ENCODE results near the gene SMTN. TPM values are rescaled to one million over a fixed set of nuclear protein-coding genes. Genes with fewer than 3 reads are reported as not detected.
"Not testable (repeated sequence)": the region's sequence is repeated elsewhere in the genome, so short reads cannot be mapped to it uniquely, and the experiment has no call there.

The SMTN gene
- total RNA-seq, 1 donor from 2014 or later = 327 TPM

GRCh38 chr22:31090217-31091085 is 9.3 kb downstream of the SMTN start:
- DNase-seq (ENCODE audit: low spot score) = peak; percentile 78

GRCh38 chr22:31091106-31091975 is 10.2 kb downstream of the SMTN start:
- peak; percentile 72 for DNase-seq (ENCODE audit: low spot score)

GRCh38 chr22:31092161-31092560 is 11.0 kb downstream of the SMTN start:
- DNase-seq (ENCODE audit: low spot score) = no peak

DNA sequence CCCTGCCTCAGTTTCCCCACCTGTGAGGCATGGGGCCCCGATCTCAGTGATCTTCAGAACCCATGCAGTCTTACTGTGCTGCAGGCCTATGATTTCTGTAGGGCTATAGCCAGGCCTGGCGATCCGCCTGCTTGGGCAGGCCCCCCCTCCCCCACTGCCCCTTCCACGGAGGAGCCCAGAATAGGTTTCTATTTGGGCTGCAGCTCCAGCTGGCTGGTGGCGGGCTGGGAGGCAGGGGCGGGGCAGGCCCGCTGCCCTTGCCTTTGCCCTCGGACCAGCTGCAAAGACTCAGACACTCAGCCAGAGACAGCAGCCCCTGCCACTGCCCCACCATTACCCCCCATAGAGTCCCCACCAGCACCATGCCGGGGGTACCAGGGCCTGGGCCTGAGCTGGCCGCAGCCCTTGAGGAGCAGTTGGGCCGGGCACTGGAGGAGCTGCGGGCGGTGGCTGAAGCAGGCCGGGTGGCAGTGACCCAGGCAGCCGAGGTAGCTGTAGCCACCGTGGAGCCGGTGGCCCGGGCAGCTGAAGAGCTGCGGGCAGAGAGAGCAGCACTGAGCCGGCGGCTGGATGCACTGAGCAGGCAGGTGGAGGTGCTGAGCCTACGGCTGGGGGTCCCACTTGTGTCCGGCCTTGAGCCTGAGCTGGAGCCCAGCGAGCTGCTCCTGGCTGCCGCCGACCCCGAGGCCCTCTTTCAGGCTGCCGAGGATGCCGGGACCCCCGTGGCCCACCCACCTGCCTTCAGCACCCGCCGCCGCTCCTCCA is 12.2 kb downstream of the SMTN start:
- peak; percentile 76 for DNase-seq (ENCODE audit: low spot score)

- peak; percentile 52 for DNase-seq (ENCODE audit: low spot score)
Observed at GRCh38 chr22:31094021-31094551, 13.0 kb downstream of the SMTN start.

DNA sequence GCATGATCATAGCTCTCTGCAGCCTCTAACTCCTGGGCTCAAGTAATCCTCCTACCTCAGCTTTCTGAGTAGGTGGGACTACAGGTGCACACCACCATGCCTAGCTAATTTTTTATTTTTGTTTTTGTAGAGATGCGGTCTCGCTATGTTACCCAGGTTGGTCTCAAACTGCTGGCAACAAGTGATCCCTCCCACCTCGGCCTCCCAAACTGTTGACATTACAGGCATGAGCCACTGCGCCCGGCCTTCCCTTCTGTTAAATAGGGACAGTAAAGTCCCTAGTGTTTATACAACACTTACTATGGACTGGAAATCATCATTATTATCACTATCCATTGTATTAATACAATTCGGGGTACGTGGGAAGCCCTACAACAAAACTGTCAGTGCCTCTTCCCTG is 13.6 kb downstream of the SMTN start:
- DNase-seq (ENCODE audit: low spot score) = no peak

- no peak for DNase-seq (ENCODE audit: low spot score)
Observed at GRCh38 chr22:31095637-31096249, 14.6 kb downstream of the SMTN start.

- DNase-seq (ENCODE audit: low spot score) = peak; percentile 43
Observed at GRCh38 chr22:31096657-31097279, 15.7 kb downstream of the SMTN start.

- not testable (repeated sequence) for DNase-seq (ENCODE audit: low spot score)
Observed at GRCh38 chr22:31097539-31097938, 16.4 kb downstream of the SMTN start.

DNA sequence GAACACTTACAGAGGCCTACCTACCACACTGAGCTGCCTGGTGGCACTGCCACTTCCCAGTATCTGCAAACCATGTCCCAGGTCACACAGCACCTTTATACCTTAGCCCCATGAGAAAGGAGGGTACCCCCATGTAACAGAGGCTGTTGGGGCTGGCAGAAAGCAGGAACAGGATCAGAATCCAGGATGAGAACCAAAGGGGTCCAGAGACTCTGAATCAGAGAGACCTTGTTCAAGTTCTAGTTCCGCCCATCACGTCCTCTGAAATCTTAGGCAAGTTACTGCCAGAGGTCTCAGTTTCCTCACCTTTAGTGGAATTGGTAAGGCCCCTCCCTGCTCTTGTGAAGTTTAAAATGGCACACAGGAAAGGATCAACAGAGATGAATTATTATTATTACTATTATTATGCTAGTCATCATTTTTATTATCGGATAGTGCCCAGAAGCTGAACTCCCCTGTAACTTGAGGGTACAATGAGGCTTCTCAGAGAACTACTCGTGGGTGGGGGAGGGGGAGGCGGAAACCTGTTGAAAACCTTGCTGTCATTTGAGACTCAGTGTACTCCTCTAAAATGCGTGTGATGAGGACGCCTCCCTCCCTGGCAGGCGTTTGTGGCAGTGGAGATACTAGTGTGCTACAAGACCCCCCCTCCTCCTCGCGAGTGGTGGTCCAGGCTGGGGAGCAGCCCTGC is 17.0 kb downstream of the SMTN start:
- DNase-seq (ENCODE audit: low spot score) = no peak

GRCh38 chr22:31098632-31099110 is 17.6 kb downstream of the SMTN start:
- DNase-seq (ENCODE audit: low spot score) = peak; percentile 53

DNA sequence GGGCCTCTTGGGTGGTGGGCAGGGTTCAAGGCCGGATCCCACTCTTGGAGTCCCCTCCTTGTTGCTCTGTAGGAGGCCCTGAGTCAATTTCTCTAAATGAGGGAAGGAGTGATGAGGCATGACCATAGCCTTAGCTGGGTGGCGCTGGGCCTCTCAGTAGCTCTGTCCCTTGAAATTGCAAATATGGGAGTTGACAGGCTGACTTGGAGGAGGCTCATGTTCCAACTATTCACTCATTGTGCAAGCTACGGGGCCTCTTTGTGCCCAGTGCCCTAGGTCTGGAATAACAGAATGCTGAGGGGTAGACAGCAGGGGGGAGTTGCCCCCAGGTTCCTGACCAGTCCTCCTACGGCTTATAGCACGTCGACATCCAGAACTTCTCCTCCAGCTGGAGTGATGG is 18.3 kb downstream of the SMTN start:
- DNase-seq (ENCODE audit: low spot score) = no peak

DNA sequence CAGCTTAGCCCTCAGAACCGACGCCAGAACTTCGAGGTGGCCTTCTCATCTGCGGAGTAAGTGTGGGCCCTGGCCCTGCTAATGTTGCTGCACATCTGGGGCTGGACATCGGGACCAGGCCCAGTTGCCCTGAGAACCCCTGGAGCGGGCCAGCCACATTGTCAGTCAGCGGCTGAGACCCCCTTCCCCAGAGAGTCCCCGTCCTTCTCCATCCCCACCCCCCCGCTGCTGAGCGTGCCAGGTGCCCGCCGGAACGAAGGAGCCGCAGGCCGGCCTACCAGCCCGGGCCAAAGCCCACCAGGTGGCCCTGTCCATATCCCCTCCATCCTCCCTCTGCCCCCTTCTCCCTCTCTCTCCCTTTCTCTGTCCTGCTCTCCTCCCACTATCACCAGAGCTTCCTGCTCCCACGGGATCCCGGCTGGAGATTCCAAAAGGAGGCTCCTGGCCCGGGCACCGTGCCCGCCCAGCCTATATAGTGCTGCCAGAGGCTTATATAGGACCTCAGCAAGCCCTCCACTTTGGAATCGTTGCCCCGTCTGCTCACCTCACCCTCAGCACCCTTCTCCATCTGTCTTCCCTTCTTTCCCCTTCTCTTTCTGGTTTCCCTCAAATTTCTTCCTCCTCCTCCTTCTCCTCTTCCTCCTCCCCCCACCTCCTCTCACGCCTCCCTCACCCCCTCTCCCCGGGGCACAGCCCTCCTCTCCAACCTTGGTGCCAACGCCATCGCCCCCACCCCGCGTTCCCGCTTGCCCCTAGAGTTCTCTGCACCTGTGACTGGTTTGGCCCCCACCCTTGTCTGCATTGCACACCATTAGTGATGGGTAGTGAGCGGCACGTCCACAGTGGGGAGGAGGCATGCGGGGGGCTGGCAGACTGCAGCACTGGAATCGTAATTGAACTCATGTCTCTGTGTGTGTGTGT is 19.0 kb downstream of the SMTN start:
- no peak for DNase-seq (ENCODE audit: low spot score)

DNA sequence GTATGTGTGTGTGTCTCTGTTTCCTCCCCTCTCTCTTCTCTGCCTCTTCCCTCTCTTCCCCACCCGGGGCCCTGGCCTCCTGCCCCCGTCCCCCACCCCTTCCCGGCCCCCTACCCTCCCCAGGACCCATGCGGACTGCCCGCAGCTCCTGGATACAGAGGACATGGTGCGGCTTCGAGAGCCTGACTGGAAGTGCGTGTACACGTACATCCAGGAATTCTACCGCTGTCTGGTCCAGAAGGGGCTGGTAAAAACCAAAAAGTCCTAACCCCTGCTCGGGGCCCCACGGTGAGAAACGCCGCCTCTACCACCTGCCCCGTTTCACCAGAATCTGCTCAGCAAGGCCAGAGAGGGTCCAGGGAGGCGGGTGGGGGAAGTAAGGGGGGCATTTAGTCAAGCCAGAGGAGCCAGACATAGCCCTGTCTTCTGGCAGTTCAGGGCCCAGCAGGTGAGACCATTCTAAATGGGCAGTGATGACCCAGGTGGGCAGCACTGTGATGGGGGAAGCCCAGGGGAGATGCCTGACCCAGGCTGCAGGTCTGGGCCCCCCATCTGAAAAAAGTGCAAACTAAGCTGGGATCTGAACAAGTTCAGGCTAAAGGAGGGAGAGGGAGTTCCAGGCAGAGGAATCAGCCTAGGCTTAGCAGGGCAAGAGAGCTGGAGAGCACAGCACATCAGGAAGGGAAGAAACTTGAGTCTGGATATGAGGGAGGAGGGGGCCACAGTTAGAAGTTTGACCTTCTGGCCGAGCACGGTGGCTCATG is 19.8 kb downstream of the SMTN start:
- no peak for DNase-seq (ENCODE audit: low spot score)

DNA sequence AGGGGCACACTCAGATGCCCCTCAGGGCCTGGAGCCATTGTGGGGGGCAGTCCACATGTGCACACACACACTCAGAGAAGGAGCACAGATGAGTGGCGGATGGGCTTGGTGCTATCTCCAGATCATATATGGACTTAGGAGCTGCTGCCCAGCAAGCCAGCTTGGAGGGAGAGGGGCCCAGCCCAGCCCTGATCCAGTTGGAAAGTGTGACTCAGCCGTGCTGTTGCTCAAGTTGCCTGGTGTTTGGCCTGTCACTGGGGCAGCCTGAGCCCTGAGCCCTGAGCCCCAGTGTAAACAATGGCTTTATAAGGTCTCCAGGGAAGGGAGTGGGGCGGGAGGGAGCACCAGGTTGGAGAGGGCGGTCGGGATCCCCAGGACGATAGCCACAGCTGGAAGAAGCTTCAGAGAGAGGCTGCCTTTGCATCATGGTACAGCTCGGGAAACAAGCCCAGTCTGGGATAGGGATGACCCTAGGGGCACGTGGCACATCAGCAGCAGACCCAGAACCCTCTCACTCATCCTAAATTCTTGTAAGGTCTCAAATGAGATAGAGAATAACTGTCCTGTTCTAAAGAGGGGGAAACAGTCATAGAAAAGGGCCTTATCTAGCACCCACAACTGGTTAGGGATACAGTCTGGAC is 21.4 kb downstream of the SMTN start:
- DNase-seq (ENCODE audit: low spot score) = peak; percentile 90

DNA sequence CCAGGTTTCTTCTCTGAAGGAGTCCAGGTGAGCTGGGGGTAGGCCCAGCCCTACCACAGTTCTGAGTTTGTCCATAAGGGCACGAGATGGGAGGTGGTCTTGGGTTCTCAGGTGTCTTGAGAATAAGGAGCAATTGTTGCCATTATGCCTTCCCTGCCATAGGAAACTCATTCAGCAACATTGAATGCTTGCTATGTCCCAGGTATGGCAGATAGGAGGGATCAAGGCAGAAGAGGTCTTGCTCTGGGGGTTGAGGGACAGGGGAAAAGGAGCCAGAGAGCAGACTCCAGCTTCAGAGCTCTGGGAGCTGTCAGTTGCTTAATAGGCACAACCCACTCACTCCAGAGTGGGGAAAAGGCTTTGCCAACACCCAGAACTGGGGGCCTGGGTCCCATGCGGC is 22.0 kb downstream of the SMTN start:
- no peak for DNase-seq (ENCODE audit: low spot score)

- DNase-seq (ENCODE audit: low spot score) = peak; percentile 74
Observed at GRCh38 chr22:31103899-31104694, 23.0 kb downstream of the SMTN start.

Data from ureter (tissue), 1 donor.